Brain microvascular endothelial cell (primary cell): ENCODE results near the gene PRORP.
A peak's percentile ranks its signal among the peaks of the same experiment; 100 is the strongest.

Source experiments
- DNase-seq: peaks from one replicate; pipeline ENCODE4 v3.0.0-alpha.2; 2020
- H3K27ac ChIP-seq: fragments of 250-450 bp; sonication (Bioruptor Pico); 2 replicates; pipeline ENCODE4 v1.5.1; 2020; ENCODE audit warnings: mild to moderate bottlenecking, moderate library complexity
- H3K27me3 ChIP-seq: fragments of 250-450 bp; sonication (Bioruptor Pico); replicated peaks from 2 replicates; pipeline ENCODE4 v1.5.1; 2020; ENCODE audit warnings: mild to moderate bottlenecking
- H3K36me3 ChIP-seq: fragments of 250-450 bp; sonication (Bioruptor Pico); replicated peaks from 2 replicates; pipeline ENCODE4 v1.5.1; 2020; ENCODE audit warnings: mild to moderate bottlenecking
- H3K4me3 ChIP-seq: 2 replicates; pipeline ENCODE4 v1.5.1; 2011; ENCODE audit warnings: low read depth, mild to moderate bottlenecking, control low read depth, low read length, moderate library complexity
- CTCF ChIP-seq: IDR thresholded peaks from 2 replicates; pipeline ENCODE4 v1.5.1; 2011; ENCODE audit warnings: low read depth, mild to moderate bottlenecking, moderate library complexity, low read length, control low read depth, inconsistent platforms; ENCODE audit errors: missing control alignments
- in situ Hi-C: cut with HindIII; loops from 2 replicates; pipeline ENCODE4 v1.10.0; 2017; ENCODE audit warnings: low sequenced_read_pairs, low pct_ligation_motif_present

Gene PRORP

DNA sequence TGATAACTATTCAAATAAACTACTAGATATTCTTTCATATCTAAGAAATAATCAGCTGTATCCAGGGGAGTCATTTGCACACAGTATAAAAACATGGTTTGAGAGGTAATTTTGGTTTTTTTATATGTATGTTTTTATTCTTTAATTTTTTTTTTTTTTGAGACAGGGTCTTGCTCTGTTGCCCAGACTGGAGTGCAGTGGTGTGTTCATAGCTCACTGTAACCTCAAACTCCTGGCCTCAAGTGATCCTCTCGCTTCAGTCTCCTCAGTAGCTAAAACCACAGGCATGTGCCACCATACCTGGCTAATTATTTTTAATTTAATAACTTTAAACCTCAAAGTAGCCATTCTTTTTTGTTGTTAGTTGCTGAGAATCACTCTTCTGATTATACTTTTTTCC is 1.8 kb downstream of the PRORP start:
- Histone ChIP-seq H3K27me3 (no peaks in the 10 kb centered on the region), H3K36me3 (peaks cover 6% of the 10 kb centered on the region), H3K27ac (no peak overlapping the region), H3K4me3 (no peak overlapping the region)
- no peak for TF ChIP-seq CTCF
- in situ Hi-C loops, result no loop called here
- no peak for DNase-seq

- no peak for TF ChIP-seq CTCF
- no peaks in the 10 kb centered on the region for H3K27me3 ChIP-seq
- no peak overlapping the region for H3K4me3 ChIP-seq
- H3K36me3 ChIP-seq, result peaks cover 3% of the 10 kb centered on the region
- no peak overlapping the region for H3K27ac ChIP-seq
- DNase-seq, result peak; percentile 8
- in situ Hi-C loops, result no loop called here
Measured at GRCh38 chr14:35133542-35134328, 11.4 kb downstream of the PRORP start.

DNA sequence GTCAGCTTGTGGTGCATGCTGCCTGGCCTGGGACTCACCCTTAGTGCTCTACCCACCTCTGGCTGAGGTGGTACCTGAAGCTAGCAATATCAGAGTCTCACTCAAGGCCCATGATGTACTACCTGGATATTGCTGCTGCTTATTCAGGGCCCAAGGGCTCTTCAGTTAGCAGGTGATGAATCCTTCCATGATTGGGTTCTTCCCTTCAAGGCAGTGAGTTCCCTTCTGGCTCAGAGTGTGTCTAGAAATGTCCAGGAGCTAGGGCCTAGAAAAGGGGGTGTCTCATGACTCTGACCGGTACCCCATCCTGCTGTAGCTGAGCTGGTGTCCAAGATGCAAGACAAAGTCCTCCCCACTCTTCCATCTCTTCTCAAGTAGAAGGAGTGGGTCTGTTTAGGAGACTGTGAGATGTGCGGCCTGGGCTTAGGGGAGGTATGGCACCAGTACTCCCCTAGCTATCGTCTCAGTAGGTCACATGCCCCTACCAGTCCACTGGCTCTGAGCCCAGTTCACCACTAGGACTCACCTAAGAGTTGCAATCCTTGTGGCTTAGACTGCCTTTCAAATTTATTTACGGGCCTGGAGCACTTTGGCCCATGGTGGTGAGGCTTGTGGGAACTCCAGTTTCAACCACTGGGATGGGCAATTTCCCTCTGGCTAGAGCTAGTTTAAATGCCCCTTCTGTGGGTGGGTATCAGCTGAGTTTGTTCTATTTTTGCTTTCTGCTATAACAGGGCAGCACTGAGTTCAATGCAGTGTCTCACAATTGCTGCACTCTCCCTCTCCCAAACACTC is 12.2 kb downstream of the PRORP start:
- H3K36me3 ChIP-seq, result peaks cover 3% of the 10 kb centered on the region
- H3K27me3 ChIP-seq, result no peaks in the 10 kb centered on the region
- in situ Hi-C loops, result no loop called here
- no peak overlapping the region for H3K4me3 ChIP-seq
- no peak for TF ChIP-seq CTCF
- no peak overlapping the region for H3K27ac ChIP-seq
- no peak for DNase-seq

DNA sequence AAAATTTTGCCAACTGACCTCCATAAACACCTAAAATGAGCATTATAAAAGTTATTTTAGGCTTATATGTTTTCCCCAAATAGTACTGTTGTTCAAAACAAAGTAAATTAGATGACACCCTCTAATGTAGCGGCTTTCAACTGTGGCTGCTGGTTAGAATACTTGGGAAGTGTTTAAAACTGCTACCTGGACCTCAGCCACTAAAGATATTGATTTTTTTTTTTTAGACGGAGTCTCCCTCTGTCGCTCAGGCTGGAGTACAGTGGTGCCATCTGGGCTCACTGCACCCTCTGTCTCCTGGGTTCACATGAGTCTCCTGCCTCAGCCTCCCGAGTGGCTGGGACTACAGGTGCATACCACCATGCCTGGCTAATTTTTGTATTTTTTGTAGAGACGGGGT is 16.2 kb downstream of the PRORP start:
- Histone ChIP-seq H3K36me3 (no peaks in the 10 kb centered on the region), H3K4me3 (no peak overlapping the region), H3K27me3 (no peaks in the 10 kb centered on the region), H3K27ac (no peak overlapping the region)
- no peak for DNase-seq
- in situ Hi-C loops, result no loop called here
- no peak for TF ChIP-seq CTCF

GRCh38 chr14:35140718-35141581 is 18.6 kb downstream of the PRORP start:
- no peak for DNase-seq
- no peak for TF ChIP-seq CTCF
- Histone ChIP-seq H3K27me3 (no peaks in the 10 kb centered on the region), H3K36me3 (no peaks in the 10 kb centered on the region), H3K27ac (no peak overlapping the region), H3K4me3 (no peak overlapping the region)
- in situ Hi-C loops, result no loop called here
